Measurements from ENCODE around the gene VPS33A. TPM values are rescaled to one million over a fixed set of nuclear protein-coding genes. Genes with fewer than 3 reads are reported as not detected.

The VPS33A gene
- total and polyA plus RNA-seq, 4 donors, result 8.9 to 14.5 (median 11.7) TPM

GRCh38 chr12:122199484-122200355 is 66.6 kb downstream of the VPS33A start:
- H3K36me3 ChIP-seq (ENCODE audit: control insufficient read depth in 1 of 2, insufficient read depth in 2 of 2, low read length in 1 of 2), result no peaks in the 10 kb centered on the region
- intact Hi-C loops (cut with DNase I), result no loop called here
- H3K4me1 ChIP-seq (ENCODE audit: control insufficient read depth in 1 of 2, insufficient read depth in 2 of 2, low read length in 2 of 2), result no peaks in the 10 kb centered on the region
- H3K9me3 ChIP-seq (ENCODE audit: control insufficient read depth, low read length), result no peaks in the 10 kb centered on the region
- H3K27ac ChIP-seq (ENCODE audit: low read depth in 1 of 2, low read length in 2 of 2), result no peak overlapping the region
- WGBS, 2 donors, result 88 to 90% methylated on average over 29 of the region's 29 CpGs
- H3K4me3 ChIP-seq (ENCODE audit: low read length in 2 of 2), result no peak overlapping the region
- ATAC-seq (ENCODE audit: low FRiP score) (no peak), DNase-seq (peak in 1 of 2 donors; percentile 66)
- peaks cover 0 to 2% of the 10 kb centered on the region in 2 donors for H3K27me3 ChIP-seq (ENCODE audit: control insufficient read depth in 1 of 2, insufficient read depth in 2 of 2, low read length in 1 of 2)

- no peak overlapping the region for H3K4me3 ChIP-seq (ENCODE audit: low read length in 2 of 2)
- H3K27ac ChIP-seq (ENCODE audit: low read depth in 1 of 2, low read length in 2 of 2), result no peak overlapping the region
- intact Hi-C loops (cut with DNase I), result no loop called here
- H3K27me3 ChIP-seq (ENCODE audit: control insufficient read depth in 1 of 2, insufficient read depth in 2 of 2, low read length in 1 of 2), result peaks cover 0 to 2% of the 10 kb centered on the region in 2 donors
- no peaks in the 10 kb centered on the region for H3K4me1 ChIP-seq (ENCODE audit: control insufficient read depth in 1 of 2, insufficient read depth in 2 of 2, low read length in 2 of 2)
- H3K9me3 ChIP-seq (ENCODE audit: control insufficient read depth, low read length), result no peaks in the 10 kb centered on the region
- ATAC-seq (ENCODE audit: low FRiP score) (no peak), DNase-seq (no peak)
- no peaks in the 10 kb centered on the region for H3K36me3 ChIP-seq (ENCODE audit: control insufficient read depth in 1 of 2, insufficient read depth in 2 of 2, low read length in 1 of 2)
- WGBS, 2 donors, result 60 to 67% methylated on average over 1 of the region's 1 CpG
These were observed 68.7 kb downstream of the VPS33A start for GRCh38 chr12:122197612-122197966.

- WGBS, 2 donors, result 89 to 92% methylated on average over 4 of the region's 4 CpGs
These were observed 70.9 kb downstream of the VPS33A start for GRCh38 chr12:122195405-122195804.

GRCh38 chr12:122194804-122195203 is 71.5 kb downstream of the VPS33A start:
- no peak for ATAC-seq (ENCODE audit: low FRiP score)
- no peaks in the 10 kb centered on the region for H3K36me3 ChIP-seq (ENCODE audit: control insufficient read depth in 1 of 2, insufficient read depth in 2 of 2, low read length in 1 of 2)
- no peak overlapping the region for H3K4me3 ChIP-seq (ENCODE audit: low read length in 2 of 2)
- H3K27me3 ChIP-seq (ENCODE audit: control insufficient read depth in 1 of 2, insufficient read depth in 2 of 2, low read length in 1 of 2), result no peaks in the 10 kb centered on the region
- no peaks in the 10 kb centered on the region for H3K9me3 ChIP-seq (ENCODE audit: control insufficient read depth, low read length)
- no peak for DNase-seq
- H3K4me1 ChIP-seq (ENCODE audit: control insufficient read depth in 1 of 2, insufficient read depth in 2 of 2, low read length in 2 of 2), result no peaks in the 10 kb centered on the region
- no peak overlapping the region for H3K27ac ChIP-seq (ENCODE audit: low read depth in 1 of 2, low read length in 2 of 2)
- 84 to 86% methylated on average over 1 of the region's 1 CpG for whole genome bisulfite sequencing, 2 donors
- intact Hi-C loops (cut with DNase I), result no loop called here

More at GRCh38 chr12:122195405-122195804, 70.9 kb downstream of the VPS33A start:
- Histone ChIP-seq H3K9me3 (ENCODE audit: control insufficient read depth, low read length) (no peaks in the 10 kb centered on the region), H3K36me3 (ENCODE audit: control insufficient read depth in 1 of 2, insufficient read depth in 2 of 2, low read length in 1 of 2) (no peaks in the 10 kb centered on the region), H3K4me3 (ENCODE audit: low read length in 2 of 2) (no peak overlapping the region), H3K27me3 (ENCODE audit: control insufficient read depth in 1 of 2, insufficient read depth in 2 of 2, low read length in 1 of 2) (no peaks in the 10 kb centered on the region), H3K27ac (ENCODE audit: low read depth in 1 of 2, low read length in 2 of 2) (no peak overlapping the region), H3K4me1 (ENCODE audit: control insufficient read depth in 1 of 2, insufficient read depth in 2 of 2, low read length in 2 of 2) (no peaks in the 10 kb centered on the region)
- intact Hi-C loops (cut with DNase I), result no loop called here
- ATAC-seq (ENCODE audit: low FRiP score), result no peak
- peak in 1 of 2 donors; percentile 7 for DNase-seq

GRCh38 chr12:122192441-122192840 is 73.9 kb downstream of the VPS33A start:
- no peak for ATAC-seq (ENCODE audit: low FRiP score)
- H3K27me3 ChIP-seq (ENCODE audit: control insufficient read depth in 1 of 2, insufficient read depth in 2 of 2, low read length in 1 of 2), result no peaks in the 10 kb centered on the region
- no peak overlapping the region for H3K27ac ChIP-seq (ENCODE audit: low read depth in 1 of 2, low read length in 2 of 2)
- H3K4me1 ChIP-seq (ENCODE audit: control insufficient read depth in 1 of 2, insufficient read depth in 2 of 2, low read length in 2 of 2), result no peaks in the 10 kb centered on the region
- intact Hi-C loops (cut with DNase I), result no loop called here
- H3K36me3 ChIP-seq (ENCODE audit: control insufficient read depth in 1 of 2, insufficient read depth in 2 of 2, low read length in 1 of 2), result no peaks in the 10 kb centered on the region
- H3K4me3 ChIP-seq (ENCODE audit: low read length in 2 of 2), result no peak overlapping the region
- DNase-seq, result peak in 1 of 2 donors; percentile 16
- WGBS, 2 donors, result 81 to 85% methylated on average over 11 of the region's 11 CpGs
- H3K9me3 ChIP-seq (ENCODE audit: control insufficient read depth, low read length), result no peaks in the 10 kb centered on the region

GRCh38 chr12:122190842-122191668 is 75.2 kb downstream of the VPS33A start:
- Histone ChIP-seq H3K36me3 (ENCODE audit: control insufficient read depth in 1 of 2, insufficient read depth in 2 of 2, low read length in 1 of 2) (no peaks in the 10 kb centered on the region), H3K27me3 (ENCODE audit: control insufficient read depth in 1 of 2, insufficient read depth in 2 of 2, low read length in 1 of 2) (no peaks in the 10 kb centered on the region), H3K4me1 (ENCODE audit: control insufficient read depth in 1 of 2, insufficient read depth in 2 of 2, low read length in 2 of 2) (no peaks in the 10 kb centered on the region), H3K4me3 (ENCODE audit: low read length in 2 of 2) (no peak overlapping the region), H3K9me3 (ENCODE audit: control insufficient read depth, low read length) (no peaks in the 10 kb centered on the region), H3K27ac (ENCODE audit: low read depth in 1 of 2, low read length in 2 of 2) (no peak overlapping the region)
- DNase-seq (peak; percentile 58 to 72), ATAC-seq (ENCODE audit: low FRiP score) (no peak)
- 67 to 68% methylated on average over 18 of the region's 18 CpGs for WGBS, 2 donors
- intact Hi-C loops (cut with DNase I), result no loop called here

- H3K27me3 ChIP-seq (ENCODE audit: control insufficient read depth in 1 of 2, insufficient read depth in 2 of 2, low read length in 1 of 2), result no peaks in the 10 kb centered on the region
- H3K4me3 ChIP-seq (ENCODE audit: low read length in 2 of 2), result no peak overlapping the region
- intact Hi-C loops (cut with DNase I), result no loop called here
- ATAC-seq (ENCODE audit: low FRiP score) (no peak), DNase-seq (peak in 1 of 2 donors; percentile 76)
- H3K36me3 ChIP-seq (ENCODE audit: control insufficient read depth in 1 of 2, insufficient read depth in 2 of 2, low read length in 1 of 2), result no peaks in the 10 kb centered on the region
- no peak overlapping the region for H3K27ac ChIP-seq (ENCODE audit: low read depth in 1 of 2, low read length in 2 of 2)
- no peaks in the 10 kb centered on the region for H3K9me3 ChIP-seq (ENCODE audit: control insufficient read depth, low read length)
- 87 to 90% methylated on average over 33 to 34 of the region's 34 CpGs for WGBS, 2 donors
- H3K4me1 ChIP-seq (ENCODE audit: control insufficient read depth in 1 of 2, insufficient read depth in 2 of 2, low read length in 2 of 2), result no peaks in the 10 kb centered on the region
These were observed 76.4 kb downstream of the VPS33A start for GRCh38 chr12:122189626-122190475.

- Histone ChIP-seq H3K4me1 (ENCODE audit: control insufficient read depth in 1 of 2, insufficient read depth in 2 of 2, low read length in 2 of 2) (no peaks in the 10 kb centered on the region), H3K36me3 (ENCODE audit: control insufficient read depth in 1 of 2, insufficient read depth in 2 of 2, low read length in 1 of 2) (no peaks in the 10 kb centered on the region), H3K4me3 (ENCODE audit: low read length in 2 of 2) (no peak overlapping the region), H3K27me3 (ENCODE audit: control insufficient read depth in 1 of 2, insufficient read depth in 2 of 2, low read length in 1 of 2) (no peaks in the 10 kb centered on the region), H3K9me3 (ENCODE audit: control insufficient read depth, low read length) (no peaks in the 10 kb centered on the region), H3K27ac (ENCODE audit: low read depth in 1 of 2, low read length in 2 of 2) (no peak overlapping the region)
- no peak for ATAC-seq (ENCODE audit: low FRiP score)
- peak in 1 of 2 donors; percentile 34 for DNase-seq
- intact Hi-C loops (cut with DNase I), result no loop called here
- WGBS, 2 donors, result 60 to 71% methylated on average over 12 of the region's 12 CpGs
These were observed 78.8 kb downstream of the VPS33A start for GRCh38 chr12:122187466-122187865.
